HEK293T (cell line): ENCODE data around the gene HNRNPK.

Source experiments
- BHLHE40 ChIP-seq: fragments of 450-650 bp; IDR thresholded peaks from 2 replicates; pipeline ENCODE4 v1.6.1; 2016; ENCODE audit warnings: mild to moderate bottlenecking, moderate library complexity, borderline replicate concordance
- FOXA1 ChIP-seq: fragments of 450-650 bp; IDR thresholded peaks from 2 replicates; pipeline ENCODE4 v1.6.1; 2016; ENCODE audit warnings: mild to moderate bottlenecking
- L3MBTL2 ChIP-seq: fragments of 450-650 bp; conservative IDR thresholded peaks from 2 replicates; pipeline ENCODE4 v1.6.1; 2016; ENCODE audit warnings: mild to moderate bottlenecking
- LEF1 ChIP-seq: fragments of 450-650 bp; IDR thresholded peaks from 2 replicates; pipeline ENCODE4 v1.6.1; 2017; ENCODE audit warnings: mild to moderate bottlenecking, borderline replicate concordance
- SP1 ChIP-seq: fragments of 450-650 bp; IDR thresholded peaks from 2 replicates; pipeline ENCODE4 v1.6.1; 2017
- SUZ12 ChIP-seq: fragments of 450-650 bp; IDR thresholded peaks from 2 replicates; pipeline ENCODE4 v1.6.1; 2016; ENCODE audit warnings: mild to moderate bottlenecking
- ZNF384 ChIP-seq: fragments of 450-650 bp; IDR thresholded peaks from 2 replicates; pipeline ENCODE4 v1.6.1; 2016

DNA sequence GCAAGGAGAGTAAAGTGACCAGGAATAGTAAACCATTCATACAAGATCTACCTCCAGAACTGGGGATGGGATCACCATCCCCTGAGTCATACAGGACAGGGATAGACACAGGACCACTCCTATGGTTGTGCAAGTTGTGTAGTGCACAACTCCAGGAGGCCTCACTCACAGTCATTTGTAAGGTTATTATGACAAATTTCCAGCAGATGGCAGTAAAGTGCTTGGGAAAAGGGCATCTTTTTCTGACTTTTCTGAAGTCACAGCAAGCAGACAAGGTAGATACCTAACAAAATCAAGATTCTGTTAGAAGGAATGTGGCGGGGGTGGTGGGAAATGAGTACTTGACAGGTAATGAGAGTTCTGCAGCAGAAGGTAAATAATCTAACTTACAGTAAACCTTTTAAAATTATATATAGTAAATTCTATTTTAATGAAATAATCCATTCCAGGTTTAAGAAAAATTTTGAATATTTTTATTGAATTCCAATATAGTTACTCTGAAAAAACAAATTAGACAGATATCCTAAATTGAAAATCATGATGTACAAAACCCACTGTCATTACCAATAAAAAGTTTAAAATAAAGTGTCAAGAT is 42.1 kb downstream of the HNRNPK start:
- TF ChIP-seq FOXA1 (no peak), LEF1 (no peak), BHLHE40 (no peak), SP1 (no peak), SUZ12 (no peak), L3MBTL2 (no peak), ZNF384 (no peak)
